ENCODE results near the gene RIPK4. TPM values are rescaled to one million over a fixed set of nuclear protein-coding genes. Genes with fewer than 3 reads are reported as not detected.
A peak's percentile ranks its signal among the peaks of the same experiment; 100 is the strongest.

The RIPK4 gene
- total RNA-seq, 4 donors from 2014 or later: 38.6 to 59.5 (median 50.0) TPM

- 73% methylated on average over 16 of the region's 16 CpGs for WGBS
- TF ChIP-seq EP300 (IDR thresholded peaks at IDR 0.05) (no peak), POLR2A (IDR thresholded peaks at IDR 0.05) (no peak), POLR2AphosphoS5 (IDR thresholded peaks at IDR 0.05) (no peak), CTCF (IDR thresholded peaks at IDR 0.05) (no peak)
- Histone ChIP-seq H3K27me3 (no peaks in the 10 kb centered on the region), H3K27ac (no peak overlapping the region), H3K4me3 (no peak overlapping the region), H3K36me3 (peaks cover 9% of the 10 kb centered on the region), H3K9me3 (no peaks in the 10 kb centered on the region), H3K4me1 (peaks cover 49% of the 10 kb centered on the region)
- no peak for DNase-seq (ENCODE audit: low spot score in 2 of 2)
Measured at GRCh38 chr21:41753006-41753898, 13.6 kb downstream of the RIPK4 start.

- Histone ChIP-seq H3K4me3 (peak overlapping the region; percentile 26), H3K27ac (peak overlapping the region; percentile 90), H3K4me1 (peaks cover 49% of the 10 kb centered on the region), H3K9me3 (no peaks in the 10 kb centered on the region), H3K36me3 (peaks cover 9% of the 10 kb centered on the region), H3K27me3 (no peaks in the 10 kb centered on the region)
- TF ChIP-seq POLR2AphosphoS5 (IDR thresholded peaks at IDR 0.05): no peak
- no peak for TF ChIP-seq CTCF (IDR thresholded peaks at IDR 0.05)
- no peak for TF ChIP-seq POLR2A (IDR thresholded peaks at IDR 0.05)
- no peak for TF ChIP-seq EP300 (IDR thresholded peaks at IDR 0.05)
- WGBS: 38% methylated on average over 9 of the region's 13 CpGs
- DNase-seq (ENCODE audit: low spot score in 2 of 2): no peak
Measured at GRCh38 chr21:41752231-41752681, 14.6 kb downstream of the RIPK4 start.

GRCh38 chr21:41751611-41752011 lies 15.2 kb downstream of the RIPK4 start:
- 47% methylated on average over 12 of the region's 12 CpGs for WGBS
- H3K27me3 ChIP-seq: no peaks in the 10 kb centered on the region
- TF ChIP-seq POLR2A (IDR thresholded peaks at IDR 0.05) (no peak), POLR2AphosphoS5 (IDR thresholded peaks at IDR 0.05) (peak in 2 of 3 donors; percentile 26 to 67), CTCF (IDR thresholded peaks at IDR 0.05) (no peak), EP300 (IDR thresholded peaks at IDR 0.05) (no peak)

GRCh38 chr21:41750532-41751151 lies 16.2 kb downstream of the RIPK4 start:
- Histone ChIP-seq H3K27ac (peak overlapping the region; percentile 90), H3K4me3 (no peak overlapping the region), H3K36me3 (peaks cover 13% of the 10 kb centered on the region), H3K9me3 (no peaks in the 10 kb centered on the region), H3K27me3 (no peaks in the 10 kb centered on the region), H3K4me1 (peaks cover 49% of the 10 kb centered on the region)
- WGBS: 86% methylated on average over 9 of the region's 16 CpGs
- TF ChIP-seq POLR2AphosphoS5 (IDR thresholded peaks at IDR 0.05): no peak
- TF ChIP-seq CTCF (IDR thresholded peaks at IDR 0.05): no peak
- TF ChIP-seq POLR2A (IDR thresholded peaks at IDR 0.05): no peak
- TF ChIP-seq EP300 (IDR thresholded peaks at IDR 0.05): no peak
- DNase-seq (ENCODE audit: low spot score in 2 of 2): no peak

More at GRCh38 chr21:41751611-41752011, 15.2 kb downstream of the RIPK4 start:
- no peak for DNase-seq (ENCODE audit: low spot score in 2 of 2)
- no peaks in the 10 kb centered on the region for H3K9me3 ChIP-seq
- H3K4me1 ChIP-seq: peaks cover 49% of the 10 kb centered on the region
- H3K4me3 ChIP-seq: peak overlapping the region; percentile 26
- H3K36me3 ChIP-seq: peaks cover 11% of the 10 kb centered on the region
- peak overlapping the region; percentile 90 for H3K27ac ChIP-seq

- H3K27ac ChIP-seq: peak overlapping the region; percentile 26
- H3K9me3 ChIP-seq: no peaks in the 10 kb centered on the region
- WGBS: 56% methylated on average over 7 of the region's 7 CpGs
- TF ChIP-seq CTCF (IDR thresholded peaks at IDR 0.05) (no peak), POLR2A (IDR thresholded peaks at IDR 0.05) (no peak)
- no peaks in the 10 kb centered on the region for H3K27me3 ChIP-seq
- H3K36me3 ChIP-seq: peaks cover 19% of the 10 kb centered on the region
- no peak for DNase-seq (ENCODE audit: low spot score in 2 of 2)
- no peak overlapping the region for H3K4me3 ChIP-seq
- H3K4me1 ChIP-seq: peaks cover 49% of the 10 kb centered on the region
Measured at GRCh38 chr21:41750051-41750450, 16.8 kb downstream of the RIPK4 start.

Measured in suprapubic skin (tissue), 4 donors.